ENCODE measurements around the gene C11orf91.

DNA sequence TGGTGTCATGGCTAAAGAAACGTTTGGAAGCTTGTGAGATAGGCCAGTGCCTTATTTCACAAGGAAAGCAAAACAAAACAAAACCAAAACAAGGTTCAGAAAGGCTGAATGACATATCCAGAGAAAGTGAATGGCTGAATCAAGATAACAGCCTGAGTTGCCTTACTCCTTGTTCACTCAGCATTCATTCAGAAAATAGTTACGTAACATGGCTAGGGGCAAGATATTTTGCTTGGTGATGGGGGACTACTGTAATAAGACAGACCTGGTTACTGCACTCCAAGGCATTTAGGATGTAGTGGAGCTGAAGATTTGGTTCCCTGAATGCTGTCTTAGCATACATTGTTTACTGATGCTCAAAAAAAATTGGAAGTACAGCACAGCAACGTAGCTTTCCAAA lies 47.7 kb downstream of the C11orf91 start:
- no peak for TF ChIP-seq EZH2 (IDR thresholded peaks at IDR 0.05; ENCODE audit: borderline replicate concordance, low read length)
- TF ChIP-seq, protein P1, sequence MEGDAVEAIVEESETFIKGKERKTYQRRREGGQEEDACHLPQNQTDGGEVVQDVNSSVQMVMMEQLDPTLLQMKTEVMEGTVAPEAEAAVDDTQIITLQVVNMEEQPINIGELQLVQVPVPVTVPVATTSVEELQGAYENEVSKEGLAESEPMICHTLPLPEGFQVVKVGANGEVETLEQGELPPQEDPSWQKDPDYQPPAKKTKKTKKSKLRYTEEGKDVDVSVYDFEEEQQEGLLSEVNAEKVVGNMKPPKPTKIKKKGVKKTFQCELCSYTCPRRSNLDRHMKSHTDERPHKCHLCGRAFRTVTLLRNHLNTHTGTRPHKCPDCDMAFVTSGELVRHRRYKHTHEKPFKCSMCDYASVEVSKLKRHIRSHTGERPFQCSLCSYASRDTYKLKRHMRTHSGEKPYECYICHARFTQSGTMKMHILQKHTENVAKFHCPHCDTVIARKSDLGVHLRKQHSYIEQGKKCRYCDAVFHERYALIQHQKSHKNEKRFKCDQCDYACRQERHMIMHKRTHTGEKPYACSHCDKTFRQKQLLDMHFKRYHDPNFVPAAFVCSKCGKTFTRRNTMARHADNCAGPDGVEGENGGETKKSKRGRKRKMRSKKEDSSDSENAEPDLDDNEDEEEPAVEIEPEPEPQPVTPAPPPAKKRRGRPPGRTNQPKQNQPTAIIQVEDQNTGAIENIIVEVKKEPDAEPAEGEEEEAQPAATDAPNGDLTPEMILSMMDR (conservative IDR thresholded peaks at IDR 0.05 in 1 of 2, IDR thresholded peaks at IDR 0.05 in 1 of 2; ENCODE audit: extremely low read depth in 1 of 2, insufficient read depth in 1 of 2, low read depth in 1 of 2, low read length in 2 of 2) = no peak

Data from mammary epithelial cell (primary cell).